ENCODE results near the gene MDK.

DNA sequence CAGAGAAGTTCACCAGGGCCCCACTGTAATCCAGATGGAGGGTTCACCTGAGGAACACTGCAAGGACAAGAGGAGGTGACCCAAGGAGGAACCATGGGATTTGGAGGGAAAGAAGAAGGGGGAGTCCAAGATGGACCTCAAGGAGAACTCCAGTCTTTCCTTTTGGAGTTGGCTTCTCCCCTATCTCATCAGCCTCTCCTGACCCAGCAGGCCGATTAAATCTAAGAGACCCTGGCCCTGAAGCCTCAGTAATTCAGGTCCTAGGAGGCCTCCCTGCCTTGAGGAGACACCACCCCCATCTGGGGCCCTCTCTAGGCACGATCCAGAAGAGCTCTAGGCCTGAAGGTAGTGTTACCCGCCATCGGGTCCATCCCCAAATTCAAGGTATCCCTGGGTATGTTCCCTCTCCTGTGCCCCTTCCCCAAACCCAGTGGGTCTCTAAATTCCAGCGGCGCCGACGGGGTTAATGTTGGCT lies 49.3 kb upstream of the MDK start:
- TF ChIP-seq CTCF (IDR thresholded peaks at IDR 0.05; ENCODE audit: insufficient read depth, low read length) = no peak
- no peak for TF ChIP-seq SPI1 (IDR thresholded peaks at IDR 0.05; ENCODE audit: borderline replicate concordance, low read depth)
- no peak for TF ChIP-seq POLR2AphosphoS5 (IDR thresholded peaks at IDR 0.05; ENCODE audit: low read depth)
- no peak for TF ChIP-seq REST (IDR thresholded peaks at IDR 0.05; ENCODE audit: insufficient replicate concordance, low read depth)

Data from HL-60 (cell line).